Measurements from ENCODE around the gene PRADC1.

GRCh38 chr2:73257425-73258125 lies 24.5 kb upstream of the PRADC1 start:
- TF ChIP-seq POLR2A (IDR thresholded peaks at IDR 0.05) (no peak), CTCF (IDR thresholded peaks at IDR 0.05) (no peak)

Data from prostate gland (tissue), 2 donors.